Thyroid gland (tissue), 4 donors: Measurements from ENCODE around the gene INIP. TPM values are rescaled to one million over a fixed set of nuclear protein-coding genes. Genes with fewer than 3 reads are reported as not detected.

Source experiments
- DNase-seq, 2 donors: peaks; one replicate each; pipeline ENCODE4 v3.0.0-alpha.2; 2019
- H3K27ac ChIP-seq, 3 donors: fragments of 200-600 bp; sonication (generic); 1 replicate in 2 of 3; 2 replicates in 1 of 3; pipeline ENCODE4 v1.5.1; 2016 to 2019; ENCODE audit warnings: mild to moderate bottlenecking in 1 of 3, moderate library complexity in 1 of 3
- H3K27me3 ChIP-seq: fragments of 200-600 bp; sonication (generic); one replicate; pipeline ENCODE4 v1.5.1; 2019
- H3K36me3 ChIP-seq, 2 donors: fragments of 200-600 bp; sonication (generic); one replicate each; pipeline ENCODE4 v1.5.1; 2016 to 2019
- H3K4me1 ChIP-seq, 2 donors: fragments of 200-600 bp; sonication (generic); one replicate each; pipeline ENCODE4 v1.5.1; 2017 to 2019
- H3K4me3 ChIP-seq, 3 donors: fragments of 200-600 bp; sonication (generic); replicated peaks in 1 of 3; 1 replicate in 2 of 3; 2 replicates in 1 of 3; pipeline ENCODE4 v1.5.1; 2016; ENCODE audit warnings: mild to moderate bottlenecking in 1 of 3
- H3K9me3 ChIP-seq: fragments of 200-600 bp; sonication (generic); one replicate; pipeline ENCODE4 v1.5.1; 2017
- POLR2A ChIP-seq, 2 donors: fragments of 450-650 bp; IDR thresholded peaks; one replicate each; pipeline ENCODE4 v1.6.1; 2017; ENCODE audit warnings: antibody characterized with exemption in 2 of 2, mild to moderate bottlenecking in 2 of 2, moderate library complexity in 1 of 2
- WGBS, 2 donors: methylation state at CpG; one replicate each; pipeline ENCODE4 v1.1.5; 2017; 5-methylcytosine and 5-hydroxymethylcytosine counted together
- intact Hi-C: fragments of 100-400 bp; cut with DNase I; formaldehyde crosslinking; loops from one replicate; pipeline ENCODE4 v1.15.1; 2023
- total RNA-seq, 4 donors: library from RNA; depleted of rRNA; stranded (reverse); fragments of >200 nt; gene quantifications; one replicate each; pipeline ENCODE4 v1.2.3, GENCODE V29; 2016
- TF ChIP-seq, protein P1 (sequence below), 6 experiments: fragments of 200-600 bp in 3 of 6; fragments of 450-650 bp in 3 of 6; sonication (generic) in 3 of 6; IDR thresholded peaks; one replicate each; pipeline ENCODE4 v1.5.1; 2016 to 2019; ENCODE audit warnings: antibody characterized with exemption in 6 of 6, mild to moderate bottlenecking in 2 of 6, inconsistent platforms in 1 of 6, moderate library complexity in 1 of 6

Gene INIP
- total RNA-seq, 4 donors from 2014 or later = 12.6 to 23.7 (median 18.2) TPM

DNA sequence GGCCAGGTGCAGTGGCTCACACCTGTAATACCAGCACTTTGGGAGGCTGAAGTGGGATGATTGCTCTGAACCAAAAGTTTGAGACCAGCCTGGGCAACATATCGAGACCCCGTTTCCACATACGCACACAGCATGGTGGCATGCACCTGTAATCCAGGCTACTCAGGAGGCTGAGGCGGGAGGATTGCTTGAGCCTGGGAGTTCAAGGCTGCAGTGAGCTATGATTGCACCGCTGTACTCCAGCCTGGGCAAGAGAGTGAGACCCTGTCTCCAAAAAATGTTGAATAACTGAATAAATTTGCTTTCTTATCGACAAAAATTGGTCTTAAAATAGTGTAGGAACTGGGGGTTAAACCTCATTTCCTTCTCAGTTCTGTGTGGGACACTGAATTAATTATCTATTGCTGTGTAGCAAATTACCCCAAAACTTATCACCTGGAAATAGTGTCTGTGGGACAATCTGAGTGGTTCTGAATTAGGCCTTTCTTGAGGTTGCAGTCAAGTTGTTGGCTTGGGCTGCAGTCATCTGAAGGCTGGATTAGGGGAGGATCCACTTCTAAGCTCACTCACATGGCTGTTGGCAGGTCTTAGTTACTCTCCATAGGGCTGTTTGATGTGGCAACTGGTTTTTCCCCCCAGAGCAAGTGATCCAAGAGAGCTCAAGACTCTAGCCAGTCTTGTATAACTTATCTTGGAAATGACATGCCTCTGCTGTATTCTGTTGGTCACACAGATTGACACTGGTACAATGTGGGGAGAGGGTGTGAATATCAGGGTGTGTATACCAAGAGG lies 34.6 kb upstream of the INIP start:
- intact Hi-C loops = no loop called here
- peaks cover 7 to 21% of the 10 kb centered on the region in 2 donors for H3K4me1 ChIP-seq

GRCh38 chr9:112751056-112751795 lies 33.3 kb upstream of the INIP start:
- DNase-seq = peak; percentile 35 to 40
- intact Hi-C loops = no loop called here
- Histone ChIP-seq H3K27me3 (no peaks in the 10 kb centered on the region), H3K27ac (peak overlapping the region in 2 of 3 donors; percentile 21 to 59), H3K9me3 (no peaks in the 10 kb centered on the region), H3K4me1 (peaks cover 7 to 21% of the 10 kb centered on the region in 2 donors), H3K36me3 (no peaks in the 10 kb centered on the region), H3K4me3 (peak overlapping the region; percentile 27 to 76 (median 61))
- 0 to 1% methylated on average over 11 to 15 of the region's 49 CpGs for WGBS, 2 donors
- TF ChIP-seq, protein P1, sequence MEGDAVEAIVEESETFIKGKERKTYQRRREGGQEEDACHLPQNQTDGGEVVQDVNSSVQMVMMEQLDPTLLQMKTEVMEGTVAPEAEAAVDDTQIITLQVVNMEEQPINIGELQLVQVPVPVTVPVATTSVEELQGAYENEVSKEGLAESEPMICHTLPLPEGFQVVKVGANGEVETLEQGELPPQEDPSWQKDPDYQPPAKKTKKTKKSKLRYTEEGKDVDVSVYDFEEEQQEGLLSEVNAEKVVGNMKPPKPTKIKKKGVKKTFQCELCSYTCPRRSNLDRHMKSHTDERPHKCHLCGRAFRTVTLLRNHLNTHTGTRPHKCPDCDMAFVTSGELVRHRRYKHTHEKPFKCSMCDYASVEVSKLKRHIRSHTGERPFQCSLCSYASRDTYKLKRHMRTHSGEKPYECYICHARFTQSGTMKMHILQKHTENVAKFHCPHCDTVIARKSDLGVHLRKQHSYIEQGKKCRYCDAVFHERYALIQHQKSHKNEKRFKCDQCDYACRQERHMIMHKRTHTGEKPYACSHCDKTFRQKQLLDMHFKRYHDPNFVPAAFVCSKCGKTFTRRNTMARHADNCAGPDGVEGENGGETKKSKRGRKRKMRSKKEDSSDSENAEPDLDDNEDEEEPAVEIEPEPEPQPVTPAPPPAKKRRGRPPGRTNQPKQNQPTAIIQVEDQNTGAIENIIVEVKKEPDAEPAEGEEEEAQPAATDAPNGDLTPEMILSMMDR (IDR thresholded peaks at IDR 0.05) = no peak
- TF ChIP-seq POLR2A (IDR thresholded peaks at IDR 0.05) = no peak

More for the DNA sequence above, 34.6 kb upstream of the INIP start:
- no peak overlapping the region for H3K27ac ChIP-seq
- no peak for DNase-seq
- no peaks in the 10 kb centered on the region for H3K9me3 ChIP-seq
- 80% methylated on average over 6 of the region's 6 CpGs for WGBS, 2 donors
- H3K4me3 ChIP-seq = no peak overlapping the region
- H3K27me3 ChIP-seq = no peaks in the 10 kb centered on the region
- H3K36me3 ChIP-seq = no peaks in the 10 kb centered on the region
- no peak for TF ChIP-seq POLR2A (IDR thresholded peaks at IDR 0.05)
- TF ChIP-seq, protein P1 (IDR thresholded peaks at IDR 0.05) = no peak

DNA sequence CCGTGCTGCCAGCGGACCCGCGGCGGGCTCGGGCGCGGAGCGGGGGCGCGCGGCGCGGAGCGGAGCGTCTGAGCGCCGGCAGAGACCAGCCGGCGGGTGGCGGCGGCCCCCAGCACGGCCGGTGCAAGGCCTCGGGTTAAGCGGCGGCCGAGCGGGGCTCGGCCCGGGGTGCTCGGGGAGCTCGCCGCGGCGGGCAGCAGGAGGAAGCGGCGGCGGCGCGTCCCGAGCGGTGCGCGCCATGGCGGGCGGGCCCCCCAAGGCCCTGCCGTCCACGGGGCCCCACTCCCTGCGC lies 32.8 kb upstream of the INIP start:
- TF ChIP-seq POLR2A (IDR thresholded peaks at IDR 0.05) = peak; percentile 20 to 53
- TF ChIP-seq, protein P1 (IDR thresholded peaks at IDR 0.05) = no peak
- no peaks in the 10 kb centered on the region for H3K36me3 ChIP-seq
- no CpG with 5 or more reads among the region's 50 CpGs for WGBS, 2 donors
- intact Hi-C loops = no loop called here
- peak overlapping the region in 2 of 3 donors; percentile 21 to 59 for H3K27ac ChIP-seq
- no peaks in the 10 kb centered on the region for H3K27me3 ChIP-seq
- no peaks in the 10 kb centered on the region for H3K9me3 ChIP-seq
- no peak for DNase-seq
- peaks cover 7 to 21% of the 10 kb centered on the region in 2 donors for H3K4me1 ChIP-seq
- H3K4me3 ChIP-seq = peak overlapping the region; percentile 27 to 76 (median 61)

DNA sequence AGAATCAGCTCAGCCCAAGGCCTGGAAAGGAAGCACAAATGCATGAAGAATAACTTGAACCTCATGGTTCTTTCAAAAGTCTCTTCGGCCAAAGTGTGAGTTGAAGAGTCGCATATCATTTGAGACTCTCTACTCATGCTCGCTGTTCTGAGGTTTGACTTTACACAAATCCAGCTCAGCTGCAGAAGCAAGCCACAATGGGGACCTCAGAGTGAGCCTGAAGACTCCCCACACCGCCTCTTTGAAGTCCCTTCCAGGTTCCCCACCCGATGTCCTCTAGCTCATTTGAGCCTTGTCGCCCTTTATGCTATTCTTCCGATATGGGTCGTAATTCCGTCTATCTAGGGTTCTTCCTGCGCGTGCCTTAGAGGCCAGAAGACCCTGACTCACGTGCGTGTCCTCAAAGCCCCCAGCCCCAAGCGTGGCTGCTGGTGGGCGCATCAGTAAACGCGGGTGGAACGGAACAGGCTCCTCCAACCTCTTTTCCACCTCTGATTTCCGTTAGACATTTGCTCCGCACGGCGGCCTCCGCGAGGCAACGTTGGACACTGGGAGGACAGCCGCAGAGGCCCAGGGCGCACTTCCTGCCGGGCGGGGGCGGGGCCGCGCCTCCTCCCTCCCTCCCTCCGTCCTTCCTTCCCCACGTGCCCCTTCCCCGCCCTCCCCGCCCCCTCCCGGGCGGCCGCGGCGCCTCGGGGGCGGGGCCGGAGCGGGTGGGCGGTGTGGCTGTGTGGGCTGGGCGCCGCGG lies 32.3 kb upstream of the INIP start, which contains the start of gene SNX30:
TSS of gene SNX30 (plus strand) at position 745 of the 748 bp plus-strand sequence. CDS start 242 bp downstream, outside the sequence.
- Histone ChIP-seq H3K4me3 (peak within 1 kb of the TSS; percentile 30 to 76 (median 61)), H3K27ac (peak within 1 kb of the TSS; percentile 4 to 75 (median 59)), H3K4me1 (peaks cover 7 to 21% of the 10 kb centered on the region in 2 donors), H3K36me3 (no peaks in the 10 kb centered on the region), H3K9me3 (no peaks in the 10 kb centered on the region), H3K27me3 (no peaks in the 10 kb centered on the region)
- WGBS, 2 donors = 16 to 24% methylated on average over 18 to 21 of the region's 49 CpGs
- DNase-seq = peak; percentile 84 to 86
- TF ChIP-seq, protein P1 (IDR thresholded peaks at IDR 0.05) = peak in 2 of 6 experiments; percentile 7 to 12
- TF ChIP-seq POLR2A (IDR thresholded peaks at IDR 0.05) = peak; percentile 37 to 53
- intact Hi-C loops = no loop called here
